ENCODE results near the gene PTK7. TPM values are rescaled to one million over a fixed set of nuclear protein-coding genes. Genes with fewer than 3 reads are reported as not detected.

PTK7 gene
- total RNA-seq, 1 experiment from 2014 or later: 105 TPM

GRCh38 chr6:43188426-43188825 is 112.3 kb downstream of the PTK7 start (continued):
- TF ChIP-seq SRF (IDR thresholded peaks at IDR 0.05; ENCODE audit: low read depth) (no peak), CBX3 (IDR thresholded peaks at IDR 0.05; ENCODE audit: low read depth) (no peak), TCF7L2 (IDR thresholded peaks at IDR 0.05; ENCODE audit: borderline replicate concordance, extremely low read depth, insufficient read depth, insufficient read length) (no peak), ZNF274 (IDR thresholded peaks at IDR 0.05; ENCODE audit: low read depth, low read length) (no peak), SIN3A (IDR thresholded peaks at IDR 0.05; ENCODE audit: low read depth) (no peak), JUND (IDR thresholded peaks at IDR 0.05) (no peak), MAX (IDR thresholded peaks at IDR 0.05) (no peak), SP1 (IDR thresholded peaks at IDR 0.05; ENCODE audit: low read depth) (no peak), CEBPB (IDR thresholded peaks at IDR 0.05; ENCODE audit: low read depth) (no peak)

GRCh38 chr6:43189776-43190304 is 113.7 kb downstream of the PTK7 start:
- H3K4me3 ChIP-seq (replicated peaks in 1 of 2; ENCODE audit: low read depth in 1 of 2, low read length in 2 of 2): no peak overlapping the region
- no peak overlapping the region for H3K27ac ChIP-seq (ENCODE audit: low read depth, low read length)
- ChIA-PET POLR2A (no interaction called here), RAD21 (ENCODE audit: low non-redundant PET in 1 of 2, low total read pairs in 2 of 2, uncharacterized antibody in 2 of 2, unreplicated experiment in 2 of 2) (no interaction called here), CTCF (no interaction called here)
- H3K9me2 ChIP-seq (ENCODE audit: insufficient read depth): no peaks in the 10 kb centered on the region
- ATAC-seq (no peak), DNase-seq (ENCODE audit: low read depth, low spot score) (no peak)
- H3K4me2 ChIP-seq (ENCODE audit: low read length): no peak overlapping the region
- no peaks in the 10 kb centered on the region for H3K9me3 ChIP-seq (ENCODE audit: control insufficient read depth in 1 of 2, insufficient read depth in 1 of 2, low read depth in 1 of 2, low read length in 2 of 2)
- no TSS peak for BruUV-seq (replicated peaks)
- intact Hi-C loops (cut with micrococcal nuclease): no loop called here
- no peak overlapping the region for H3K9ac ChIP-seq (ENCODE audit: low read length)
- TF ChIP-seq CBX3 (IDR thresholded peaks at IDR 0.05; ENCODE audit: low read depth) (no peak), SP1 (IDR thresholded peaks at IDR 0.05; ENCODE audit: low read depth) (no peak), ZBTB33 (IDR thresholded peaks at IDR 0.05; ENCODE audit: extremely low read depth, insufficient replicate concordance, low read length) (no peak), CTCF (IDR thresholded peaks at IDR 0.05 in 2 of 3, conservative IDR thresholded peaks at IDR 0.05 in 1 of 3; ENCODE audit: borderline replicate concordance in 1 of 3, insufficient read depth in 1 of 3, low read depth in 2 of 3, low read length in 2 of 3) (no peak), EZH2phosphoT487 (IDR thresholded peaks at IDR 0.05; ENCODE audit: borderline replicate concordance) (no peak), ZFX (IDR thresholded peaks at IDR 0.05) (no peak), ZNF274 (IDR thresholded peaks at IDR 0.05; ENCODE audit: low read depth, low read length) (no peak), CEBPB (IDR thresholded peaks at IDR 0.05; ENCODE audit: low read depth) (no peak), MAX (IDR thresholded peaks at IDR 0.05) (no peak), SIN3A (IDR thresholded peaks at IDR 0.05; ENCODE audit: low read depth) (no peak), EZH2 (IDR thresholded peaks at IDR 0.05) (no peak), POLR2AphosphoS5 (IDR thresholded peaks at IDR 0.05; ENCODE audit: low read depth, low read length) (no peak), YY1 (IDR thresholded peaks at IDR 0.05; ENCODE audit: extremely low read depth, insufficient replicate concordance, low read depth, low read length) (no peak), FOSL1 (IDR thresholded peaks at IDR 0.05; ENCODE audit: low read depth) (no peak), TCF7L2 (IDR thresholded peaks at IDR 0.05; ENCODE audit: borderline replicate concordance, extremely low read depth, insufficient read depth, insufficient read length) (no peak)
- H3K27me3 ChIP-seq (ENCODE audit: insufficient read depth, low read length): no peaks in the 10 kb centered on the region
- H3K79me2 ChIP-seq (ENCODE audit: insufficient read depth, low read length): no peaks in the 10 kb centered on the region
- H2AFZ ChIP-seq (ENCODE audit: low read depth, low read length, poor library complexity, severe bottlenecking): no peak overlapping the region
- H3K36me3 ChIP-seq (ENCODE audit: control insufficient read depth in 1 of 2, insufficient read depth in 2 of 2, low read length in 2 of 2): peaks cover 0 to 7% of the 10 kb centered on the region in 2 experiments; a peak in 2 of 4 replicates
- H4K20me1 ChIP-seq (ENCODE audit: insufficient read depth): no peaks in the 10 kb centered on the region
- H3K4me1 ChIP-seq (ENCODE audit: control insufficient read depth in 1 of 2, insufficient read depth in 2 of 2, low read length in 2 of 2): no peaks in the 10 kb centered on the region
